CD4-positive, alpha-beta T cell treated with Interleukin-4 for 4 hours (primary cell): ENCODE measurements around the gene PITHD1.
"Not testable (repeated sequence)": the region's sequence is repeated elsewhere in the genome, so short reads cannot be mapped to it uniquely, and the experiment has no call there.

Experiments used
- DNase-seq: peaks from one replicate; pipeline ENCODE4 v3.0.0-alpha.2; 2020

The PITHD1 gene

DNA sequence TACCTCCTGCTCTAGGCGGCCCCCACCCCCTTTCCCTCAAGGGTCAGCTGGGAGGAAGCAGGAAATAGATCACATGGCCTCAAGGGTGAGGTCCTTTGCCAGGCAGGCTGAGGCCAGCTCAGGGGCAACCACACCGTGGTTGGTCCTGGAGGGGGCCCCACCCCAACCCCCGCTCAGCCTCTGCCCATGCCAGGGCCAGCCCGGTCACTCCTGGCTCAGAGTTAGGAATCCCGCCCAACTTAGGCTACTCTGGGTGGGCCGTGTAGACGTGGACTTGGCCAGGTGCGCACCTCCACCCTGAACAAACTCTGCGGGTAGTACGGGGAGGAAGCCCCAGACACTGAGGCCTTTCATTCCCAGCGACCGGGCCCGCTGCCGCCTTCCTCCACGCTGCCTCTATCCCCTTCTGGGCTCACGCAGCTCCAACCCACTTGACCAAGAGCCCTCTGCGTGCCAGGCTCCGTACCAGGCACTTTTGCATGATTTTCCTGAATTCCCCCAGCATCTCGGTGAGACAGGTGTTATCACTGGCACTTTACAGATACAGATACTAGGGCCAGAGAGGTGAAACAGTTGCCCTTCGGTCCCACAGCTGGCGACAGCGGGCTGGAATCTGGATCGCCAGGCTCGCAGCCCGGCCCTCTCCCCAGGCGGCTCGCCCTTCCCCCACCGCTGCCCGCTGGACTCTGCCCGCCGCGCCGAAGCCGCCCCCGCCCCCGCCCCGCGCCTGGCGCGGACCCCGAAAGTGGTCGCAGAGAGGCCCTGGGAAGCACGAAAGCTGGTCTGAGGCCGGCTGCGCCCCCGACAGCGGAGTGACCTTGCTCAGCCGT is 21.6 kb downstream of the PITHD1 start:
- peak; percentile 46 for DNase-seq

DNA sequence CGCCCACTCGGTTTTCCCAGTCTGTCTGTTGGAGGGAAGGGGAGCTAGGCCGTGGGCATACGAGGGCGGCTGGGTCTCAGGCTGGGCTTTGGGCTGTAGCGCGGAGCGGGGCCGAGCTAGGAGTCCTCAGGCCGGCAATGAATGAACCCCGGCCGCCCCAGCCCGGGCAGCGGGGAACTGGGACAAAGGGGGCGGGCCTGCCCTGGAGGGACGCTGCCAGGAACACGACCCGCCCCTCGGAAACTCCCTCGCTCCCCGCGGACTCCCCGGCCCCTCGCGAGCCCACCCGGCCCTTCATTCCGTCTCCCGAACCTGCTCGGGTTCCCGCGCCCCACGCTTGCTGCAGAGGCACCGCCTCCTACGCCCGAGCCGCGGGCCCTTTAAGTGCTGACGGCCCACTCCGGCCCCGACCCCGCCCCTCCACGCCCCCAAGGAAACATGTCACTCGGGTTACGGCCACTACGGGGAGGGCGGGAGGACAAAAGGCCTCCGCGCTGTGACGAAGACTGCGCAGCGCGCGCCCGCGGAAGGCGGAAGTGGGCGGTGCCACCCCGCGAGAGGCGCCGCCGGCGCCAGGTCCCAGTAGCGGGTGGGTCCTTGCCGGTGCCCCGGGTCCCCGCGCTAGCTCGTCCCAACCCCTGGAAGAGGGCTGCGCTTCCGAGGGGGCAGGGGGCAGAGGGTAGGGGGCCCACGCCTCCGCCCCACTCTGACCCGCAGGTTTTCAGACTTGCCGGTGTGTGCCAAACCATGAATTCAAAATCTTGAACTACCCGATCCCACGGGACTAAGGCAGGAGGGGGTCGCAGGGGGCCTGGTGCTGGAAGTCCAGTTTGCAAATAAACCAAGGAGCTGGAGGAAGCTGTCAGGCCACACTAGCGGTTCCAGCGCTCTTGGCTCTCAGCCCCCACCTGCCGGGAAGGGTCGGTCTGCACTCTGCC is 22.5 kb downstream of the PITHD1 start, which contains the start of gene GALE:
GALE (minus strand) TSS at position 355 of the 938 bp plus-strand sequence. CDS start 1,747 bp downstream, outside the sequence.
- peak; percentile 97 for DNase-seq

GRCh38 chr1:23801338-23801748 is 23.1 kb downstream of the PITHD1 start:
- no peak for DNase-seq

DNA sequence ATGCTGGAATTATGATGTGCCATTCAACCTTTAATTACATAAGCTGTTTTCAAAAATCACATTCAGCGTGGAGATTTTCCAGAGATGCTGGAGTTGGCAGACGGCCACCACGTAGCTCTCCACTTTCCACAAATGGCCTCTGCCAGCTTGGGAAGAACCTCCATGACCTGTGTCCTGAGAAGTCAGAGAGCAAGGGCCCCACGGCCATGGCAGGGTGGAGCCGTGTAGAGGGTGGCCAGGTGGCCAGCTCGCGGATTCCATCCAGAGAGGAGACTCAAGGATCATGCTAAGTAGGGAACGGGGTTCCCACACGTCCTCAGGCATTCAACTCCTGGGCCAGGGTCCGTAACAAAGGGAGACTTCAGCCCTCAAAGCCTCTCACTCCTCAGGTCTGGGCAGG is 23.7 kb downstream of the PITHD1 start:
- no peak for DNase-seq

- DNase-seq = not testable (repeated sequence)
These were observed 24.7 kb downstream of the PITHD1 start for GRCh38 chr1:23802809-23803342.

DNA sequence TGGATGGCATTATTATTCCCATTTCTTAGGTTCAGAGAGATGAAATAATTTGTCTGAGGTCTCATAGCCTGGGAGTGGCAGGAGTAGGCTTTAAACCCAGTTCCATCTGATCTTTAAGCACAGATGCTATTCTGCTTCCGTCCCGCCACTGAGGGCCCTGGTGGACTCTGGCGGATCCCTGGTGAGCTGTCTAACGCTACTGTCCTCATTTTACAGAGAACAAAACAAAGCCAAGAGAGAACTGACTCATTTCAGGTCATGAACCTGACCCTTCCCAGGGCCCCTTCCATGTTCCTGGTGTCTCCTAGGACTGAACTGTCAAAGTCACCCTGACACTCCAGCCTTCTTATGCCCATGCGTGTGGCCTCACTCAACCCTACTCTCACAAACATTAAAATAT is 25.5 kb downstream of the PITHD1 start:
- DNase-seq = no peak

DNA sequence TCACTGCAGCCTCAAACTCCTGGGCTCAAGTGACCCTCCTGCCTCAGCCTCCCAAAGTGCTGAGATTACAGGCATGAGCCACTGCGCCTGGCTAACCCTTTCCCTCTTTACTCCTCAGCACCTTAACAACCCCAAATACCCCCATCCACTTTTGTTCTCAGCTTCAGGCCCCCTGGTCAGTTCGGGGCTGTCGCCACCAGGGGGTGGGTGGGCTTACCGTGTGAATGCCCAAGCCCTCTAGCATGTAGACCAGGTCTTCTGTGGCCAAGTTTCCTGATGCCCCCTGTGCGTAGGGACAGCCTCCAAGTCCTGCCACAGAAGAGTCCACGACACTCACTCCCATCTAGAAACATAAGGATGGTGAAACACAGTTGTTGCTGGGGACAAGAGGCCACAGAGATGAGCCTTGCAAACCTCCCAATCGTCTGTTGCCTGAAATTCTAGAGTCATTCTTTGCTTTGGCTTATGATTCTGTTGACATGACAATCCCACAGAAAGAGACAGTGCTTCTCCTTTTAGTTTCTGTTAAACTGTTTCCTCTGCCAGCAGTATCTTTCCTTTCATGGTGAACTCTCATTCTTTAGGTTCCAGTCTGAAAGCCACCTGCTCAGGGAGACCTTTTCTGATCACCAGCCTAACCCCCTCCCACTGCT is 26.1 kb downstream of the PITHD1 start:
- no peak for DNase-seq

GRCh38 chr1:23805025-23805424 is 26.8 kb downstream of the PITHD1 start:
- DNase-seq = no peak

GRCh38 chr1:23806280-23806679 is 28.1 kb downstream of the PITHD1 start:
- DNase-seq = no peak

- no peak for DNase-seq
These were observed 29.2 kb downstream of the PITHD1 start for GRCh38 chr1:23807453-23807852.

- DNase-seq = peak; percentile 81
These were observed 31.5 kb downstream of the PITHD1 start for GRCh38 chr1:23809751-23810171.

DNA sequence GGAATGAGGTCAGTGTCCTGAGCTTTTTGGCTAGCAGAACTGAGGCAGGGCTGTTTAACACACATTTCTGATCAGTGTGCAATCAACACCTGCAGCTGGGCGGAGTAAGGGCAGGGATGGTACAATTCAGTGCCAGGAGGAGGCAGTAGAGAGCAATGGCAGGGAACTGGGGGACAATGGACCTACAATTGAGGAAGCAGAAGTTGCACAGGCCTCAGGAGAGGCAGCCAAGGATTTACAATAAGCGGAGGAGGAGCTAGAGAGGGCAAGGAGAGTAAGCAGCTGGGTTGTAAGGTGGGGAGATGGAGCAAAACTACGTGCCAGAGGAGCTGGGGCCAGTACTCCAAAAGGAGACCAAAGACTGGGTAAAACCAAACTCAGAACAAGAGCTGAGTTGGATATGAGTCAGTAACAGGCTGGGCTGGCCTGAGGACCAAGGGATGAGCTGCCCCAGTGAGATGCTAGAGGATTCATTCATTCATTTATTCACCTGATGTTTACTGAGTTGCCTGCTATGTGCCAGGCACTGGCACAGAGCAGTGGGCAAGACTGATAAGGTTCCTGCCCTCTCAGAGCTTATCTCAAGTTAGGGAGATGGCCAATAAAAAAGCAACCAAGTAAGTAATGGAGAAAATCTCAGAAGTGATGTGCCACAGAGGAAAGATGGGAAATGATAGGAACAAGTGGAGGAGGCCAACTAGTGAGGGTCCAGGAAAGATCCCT is 32.8 kb downstream of the PITHD1 start:
- peak; percentile 54 for DNase-seq

- no peak for DNase-seq
These were observed 35.8 kb downstream of the PITHD1 start for GRCh38 chr1:23814016-23814415.

GRCh38 chr1:23816361-23816760 is 38.1 kb downstream of the PITHD1 start:
- DNase-seq = no peak

GRCh38 chr1:23816906-23817305 is 38.7 kb downstream of the PITHD1 start:
- DNase-seq = no peak

DNA sequence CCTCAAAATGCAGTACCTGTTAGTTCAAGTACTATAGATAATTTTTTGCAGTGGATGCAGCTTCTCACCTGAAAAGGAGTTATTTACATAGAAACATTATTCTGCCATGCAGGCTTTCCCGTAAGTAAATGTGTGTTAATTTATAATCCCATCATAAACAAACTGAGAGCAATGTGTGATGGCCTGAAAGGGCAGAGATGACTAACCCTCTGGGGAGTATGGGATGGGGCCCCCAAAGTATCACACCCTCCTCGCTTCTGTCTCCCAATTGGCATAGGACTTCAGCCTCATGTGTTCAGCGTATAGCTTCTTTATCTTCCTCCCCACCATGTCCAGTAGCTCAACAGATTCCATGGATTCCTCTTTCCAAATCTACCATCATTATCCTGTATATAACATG is 39.4 kb downstream of the PITHD1 start:
- no peak for DNase-seq

GRCh38 chr1:23823767-23824166 is 45.5 kb downstream of the PITHD1 start:
- no peak for DNase-seq

DNA sequence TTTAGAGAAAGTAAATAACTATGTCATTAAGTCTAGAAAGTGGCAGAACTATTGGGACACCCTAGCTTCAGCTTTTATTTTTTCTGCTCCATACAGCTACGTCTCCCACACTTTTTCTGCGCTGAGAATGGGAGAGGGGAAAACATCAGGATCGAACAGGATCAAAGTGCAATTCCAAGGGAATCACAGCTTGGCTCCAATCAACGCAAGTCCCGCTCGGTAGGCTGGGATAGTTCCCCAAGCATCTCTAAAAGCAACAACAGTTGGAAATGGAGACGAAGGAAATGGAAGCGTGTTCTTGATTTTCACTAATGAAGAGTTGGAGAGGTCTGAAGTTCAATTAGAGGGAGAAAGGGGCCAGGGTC is 46.5 kb downstream of the PITHD1 start:
- DNase-seq = no peak

GRCh38 chr1:23825076-23825761 is 47.0 kb downstream of the PITHD1 start, which contains the start of gene HMGCL:
Gene HMGCL, minus strand, starts transcription at chr1:23825429. Its CDS starts 14 bp downstream, at chr1:23825415.
- DNase-seq = peak; percentile 85

DNA sequence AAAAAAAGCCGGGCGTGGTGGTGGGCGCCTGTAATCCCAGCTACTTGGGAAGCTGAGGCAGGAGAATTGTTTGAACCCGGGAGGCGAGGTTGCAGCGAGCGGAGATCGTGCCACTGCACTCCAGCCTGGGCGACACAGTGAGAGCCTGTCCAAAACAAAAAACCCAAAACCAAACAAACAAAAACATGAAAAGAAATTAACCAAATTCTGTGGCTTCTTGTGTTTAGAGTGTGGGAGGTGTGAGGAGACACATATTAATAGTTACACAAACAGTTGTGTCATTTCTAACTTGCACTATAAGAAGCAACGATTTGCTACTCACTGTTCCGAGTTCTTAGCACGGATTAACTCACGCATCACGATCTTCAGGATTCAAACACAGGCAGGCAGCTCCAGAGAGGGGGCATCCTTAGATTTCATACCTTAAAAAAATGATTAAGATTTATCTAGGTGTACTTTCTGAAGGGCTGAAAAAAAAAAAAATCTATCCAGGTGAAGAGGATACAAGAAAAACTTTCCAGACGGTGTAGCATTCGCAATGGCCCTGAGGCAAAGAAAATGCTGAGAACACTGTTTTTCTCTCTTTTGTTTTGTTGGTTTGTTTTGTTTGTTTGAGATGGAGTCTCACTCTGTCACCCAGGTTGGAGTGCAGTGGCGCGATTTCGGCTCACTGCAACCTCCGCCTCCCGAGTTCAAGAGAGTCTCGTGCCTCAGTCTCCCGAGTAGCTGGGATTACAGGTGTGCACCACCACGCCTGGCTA is 47.7 kb downstream of the PITHD1 start:
- peak; percentile 31 for DNase-seq

- not testable (repeated sequence) for DNase-seq
These were observed 48.4 kb downstream of the PITHD1 start for GRCh38 chr1:23826590-23826989.
